Cardiac fibroblast (primary cell): ENCODE measurements around the gene CAPN2.

Experiments used
- DNase-seq, 2 donors: peaks; one replicate each; pipeline versions ENCODE4 v3.0.0 to v3.0.0-alpha.2; 2010; ENCODE audit warnings: low read depth in 2 of 2
- H3K4me3 ChIP-seq, 2 donors: replicated peaks in 1 of 2; 1 replicate in 1 of 2; 2 replicates in 1 of 2; pipeline ENCODE4 v1.5.1; 2011; ENCODE audit warnings: low read depth in 2 of 2, low read length in 2 of 2, mild to moderate bottlenecking in 2 of 2, moderate library complexity in 1 of 2
- TF ChIP-seq, protein P1 (sequence below): IDR thresholded peaks from one replicate; pipeline ENCODE4 v1.5.1; 2011; ENCODE audit warnings: low read depth, mild to moderate bottlenecking, low read length, inconsistent platforms

CAPN2 gene

DNA sequence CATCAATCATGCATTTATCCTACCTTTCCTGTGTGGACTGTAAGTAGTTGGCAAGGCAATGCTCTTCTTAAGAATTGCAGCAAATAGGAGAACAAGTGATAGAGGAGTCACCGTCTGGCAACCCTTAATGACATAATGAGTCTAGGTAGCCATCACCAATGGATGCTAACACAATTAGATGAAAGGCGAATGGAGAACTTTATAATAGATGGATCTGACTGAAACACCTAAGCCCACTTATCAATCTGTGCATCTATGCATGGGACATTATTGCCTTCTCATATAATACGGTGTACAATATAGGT lies 27.9 kb upstream of the CAPN2 start:
- DNase-seq, result no peak
- no peak overlapping the region for H3K4me3 ChIP-seq
- TF ChIP-seq, protein P1, sequence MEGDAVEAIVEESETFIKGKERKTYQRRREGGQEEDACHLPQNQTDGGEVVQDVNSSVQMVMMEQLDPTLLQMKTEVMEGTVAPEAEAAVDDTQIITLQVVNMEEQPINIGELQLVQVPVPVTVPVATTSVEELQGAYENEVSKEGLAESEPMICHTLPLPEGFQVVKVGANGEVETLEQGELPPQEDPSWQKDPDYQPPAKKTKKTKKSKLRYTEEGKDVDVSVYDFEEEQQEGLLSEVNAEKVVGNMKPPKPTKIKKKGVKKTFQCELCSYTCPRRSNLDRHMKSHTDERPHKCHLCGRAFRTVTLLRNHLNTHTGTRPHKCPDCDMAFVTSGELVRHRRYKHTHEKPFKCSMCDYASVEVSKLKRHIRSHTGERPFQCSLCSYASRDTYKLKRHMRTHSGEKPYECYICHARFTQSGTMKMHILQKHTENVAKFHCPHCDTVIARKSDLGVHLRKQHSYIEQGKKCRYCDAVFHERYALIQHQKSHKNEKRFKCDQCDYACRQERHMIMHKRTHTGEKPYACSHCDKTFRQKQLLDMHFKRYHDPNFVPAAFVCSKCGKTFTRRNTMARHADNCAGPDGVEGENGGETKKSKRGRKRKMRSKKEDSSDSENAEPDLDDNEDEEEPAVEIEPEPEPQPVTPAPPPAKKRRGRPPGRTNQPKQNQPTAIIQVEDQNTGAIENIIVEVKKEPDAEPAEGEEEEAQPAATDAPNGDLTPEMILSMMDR, result no peak

- no peak for DNase-seq
- H3K4me3 ChIP-seq, result no peak overlapping the region
- TF ChIP-seq, protein P1, result no peak
These were observed 21.2 kb upstream of the CAPN2 start for GRCh38 chr1:223691121-223691520.

DNA sequence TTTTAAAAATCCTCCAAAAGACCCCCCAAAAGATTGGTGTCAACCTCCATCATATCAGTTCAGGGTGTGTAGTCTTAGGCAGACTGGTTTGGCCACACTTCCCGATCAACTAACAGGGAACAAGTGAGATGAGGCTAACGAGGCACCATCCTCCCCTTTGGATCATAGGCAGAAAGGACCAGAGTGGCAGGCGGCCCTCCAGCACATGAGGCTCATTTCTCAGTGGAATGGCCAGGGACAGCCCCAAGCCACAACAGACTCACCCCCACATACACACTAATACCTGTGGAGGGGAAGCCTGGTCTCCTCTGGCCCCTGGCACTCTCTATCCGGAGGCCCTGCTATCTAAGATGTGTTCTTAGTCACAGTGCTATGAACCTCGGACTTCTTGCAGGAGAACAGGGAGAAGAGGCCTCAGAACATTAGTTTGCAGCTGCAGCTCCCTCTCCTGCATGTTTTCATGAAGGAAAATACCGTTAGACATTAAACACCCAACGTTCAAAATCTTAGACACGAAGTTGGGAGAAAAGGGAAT lies 17.3 kb upstream of the CAPN2 start:
- no peak for DNase-seq

DNA sequence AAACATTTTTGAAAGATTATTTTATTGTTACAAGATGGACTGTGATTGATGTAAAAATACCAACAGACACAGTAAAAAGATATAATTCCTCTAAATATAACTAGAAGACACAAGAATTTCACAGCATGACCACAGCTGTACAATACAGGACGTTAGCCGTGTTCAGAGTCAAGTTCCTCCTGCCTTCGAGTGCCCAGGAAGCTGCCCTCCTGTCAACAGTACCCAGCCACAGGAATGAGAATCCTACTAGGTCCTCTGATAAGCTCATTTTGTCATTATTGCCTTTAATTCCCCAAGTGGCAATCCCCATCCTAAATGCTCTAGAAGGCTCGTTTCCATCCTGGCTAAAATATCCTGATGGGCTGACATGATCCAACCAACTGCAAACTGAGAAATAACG lies 16.4 kb upstream of the CAPN2 start:
- TF ChIP-seq, protein P1, result no peak
- no peak for DNase-seq
- H3K4me3 ChIP-seq, result no peak overlapping the region

More for the DNA sequence above, 17.3 kb upstream of the CAPN2 start:
- TF ChIP-seq, protein P1, result no peak
- H3K4me3 ChIP-seq, result no peak overlapping the region

DNA sequence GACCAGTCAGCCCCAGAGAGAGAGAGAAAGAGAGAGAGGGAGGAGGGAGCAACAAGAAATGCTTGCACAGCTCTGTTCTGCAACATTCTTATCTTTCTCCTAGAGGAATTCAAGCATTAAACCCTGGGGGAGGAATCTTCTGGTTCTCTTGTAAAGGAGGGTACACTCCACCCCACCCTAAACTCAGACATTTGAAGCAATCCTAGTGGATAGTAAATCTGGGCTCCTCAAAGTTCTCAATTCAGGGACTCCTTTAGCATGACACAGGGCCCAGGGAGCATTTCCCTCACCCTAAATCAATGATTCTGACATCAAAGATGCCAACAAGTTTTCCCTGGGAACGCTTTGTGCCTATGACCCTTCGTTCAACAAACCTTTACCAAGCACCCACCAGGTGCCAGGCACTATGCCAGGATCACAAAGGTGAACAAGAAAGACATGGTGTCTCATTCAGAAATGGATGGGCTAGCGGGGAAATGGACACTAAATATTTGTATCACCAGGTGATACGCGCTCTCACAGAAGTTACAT lies 11.9 kb upstream of the CAPN2 start:
- H3K4me3 ChIP-seq, result no peak overlapping the region
- TF ChIP-seq, protein P1, result no peak
- DNase-seq, result peak; percentile 63 to 67

GRCh38 chr1:223700942-223701637 lies 11.2 kb upstream of the CAPN2 start:
- peak overlapping the region in 1 of 2 donors; percentile 38 for H3K4me3 ChIP-seq
- peak; percentile 92 to 99 for DNase-seq
- TF ChIP-seq, protein P1, result no peak
